Bronchial epithelial cell (primary cell): Measurements from ENCODE around the gene RAB41. TPM values are rescaled to one million over a fixed set of nuclear protein-coding genes. Genes with fewer than 3 reads are reported as not detected.

Source experiments
- DNase-seq: peaks from one replicate; pipeline ENCODE4 v3.0.0-alpha.2; 2010; ENCODE audit warnings: low read depth
- FAIRE-seq: peaks from 2 replicates; lab custom pipeline; 2011; peaks lifted over from hg19 to GRCh38; lab: Jason Lieb, UNC
- H3K27me3 ChIP-seq: 2 replicates; pipeline ENCODE4 v1.5.1; 2011; ENCODE audit warnings: low read length; ENCODE audit not compliant: control insufficient read depth, insufficient read depth
- H3K36me3 ChIP-seq: 2 replicates; pipeline ENCODE4 v1.5.1; 2011; ENCODE audit warnings: low read length; ENCODE audit not compliant: control insufficient read depth, insufficient read depth
- H3K4me3 ChIP-seq: 2 replicates; pipeline ENCODE4 v1.5.1; 2011; ENCODE audit warnings: mild to moderate bottlenecking, low read depth, low read length, control low read depth
- CTCF ChIP-seq: IDR thresholded peaks from 2 replicates; pipeline ENCODE4 v1.5.1; 2011; ENCODE audit warnings: mild to moderate bottlenecking, moderate library complexity, low read length, control low read depth, inconsistent platforms; ENCODE audit not compliant: insufficient read depth, severe bottlenecking
- total RNA-seq: library from RNA; depleted of rRNA; stranded (reverse); fragments of >200 nt; gene quantifications from 2 replicates; pipeline ENCODE4 v1.2.1, GENCODE V29; 2014

RAB41 gene
- total RNA-seq, 1 donor from 2014 or later = not detected

- FAIRE-seq (no peak), DNase-seq (no peak)
- no peak overlapping the region for H3K4me3 ChIP-seq
- no peaks in the 10 kb centered on the region for H3K36me3 ChIP-seq
- no peak for TF ChIP-seq CTCF
- no peaks in the 10 kb centered on the region for H3K27me3 ChIP-seq
Observed at GRCh38 chrX:70331161-70331560, 49.2 kb downstream of the RAB41 start.

DNA sequence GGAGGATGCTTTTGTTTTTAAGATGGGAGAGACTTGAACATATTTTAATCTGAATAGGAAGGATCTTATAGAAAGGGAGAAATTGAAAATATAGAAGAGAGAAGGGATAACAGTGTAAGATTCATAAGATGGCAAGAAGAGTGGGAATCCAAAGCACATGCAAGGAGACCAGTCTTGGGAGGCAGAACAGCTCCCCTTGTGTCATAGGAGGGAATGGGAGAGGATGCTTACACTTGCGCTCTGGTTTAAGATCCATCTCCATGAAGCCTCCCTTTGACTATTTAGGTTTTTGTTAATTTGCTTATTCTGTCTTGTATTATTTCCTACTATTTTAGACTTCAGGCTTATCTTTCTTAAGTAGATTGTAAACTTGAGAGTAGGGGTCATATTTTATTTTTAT, 50.6 kb downstream of the RAB41 start:
- Histone ChIP-seq H3K27me3 (no peaks in the 10 kb centered on the region), H3K36me3 (no peaks in the 10 kb centered on the region), H3K4me3 (no peak overlapping the region)
- peak; percentile 9 for TF ChIP-seq CTCF
- FAIRE-seq = no peak
- no peak for DNase-seq

Other genes starting within 250 kb of the RAB41 start
- not detected in 2 replicates for gene AWAT2, start 232.2 kb upstream of the RAB41 start, total RNA-seq
- gene OTUD6A, start 219.7 kb upstream of the RAB41 start, total RNA-seq = not detected in 2 replicates
- gene IGBP1, start 148.7 kb upstream of the RAB41 start, total RNA-seq = 75.8 and 107 TPM in 2 replicates
- gene DGAT2L6, start 104.7 kb upstream of the RAB41 start, total RNA-seq = not detected in 2 replicates
- not detected in 2 replicates for gene AWAT1, start 47.5 kb upstream of the RAB41 start, total RNA-seq
- 0.13 TPM in 1 of 2 replicates, not detected in the other for gene P2RY4, start 22.0 kb upstream of the RAB41 start, total RNA-seq
- gene ARR3, start 13.8 kb upstream of the RAB41 start, total RNA-seq = not detected in 2 replicates
- gene PDZD11, start 7.8 kb downstream of the RAB41 start, total RNA-seq = 18.7 and 31.0 TPM in 2 replicates
- 0.26 and 0.64 TPM in 2 replicates for gene KIF4A, start 7.9 kb downstream of the RAB41 start, total RNA-seq
- gene GDPD2, start 141.1 kb downstream of the RAB41 start, total RNA-seq = 0.51 TPM in 1 of 2 replicates, not detected in the other
- gene DLG3, start 162.7 kb downstream of the RAB41 start, total RNA-seq = 21.1 and 25.3 TPM in 2 replicates